Tibial artery (tissue), 4 donors: ENCODE results near the gene HSPE1.
A peak's percentile ranks its signal among the peaks of the same experiment; 100 is the strongest.

Experiments used
- DNase-seq, 2 donors: peaks; one replicate each; pipeline ENCODE4 v3.0.0-alpha.2; 2019
- H3K27ac ChIP-seq, 2 donors: fragments of 200-600 bp; sonication (generic) in 1 of 2; 1 replicate in 1 of 2; 2 replicates in 1 of 2; pipeline ENCODE4 v1.5.1; 2018 to 2019; ENCODE audit warnings: mild to moderate bottlenecking in 1 of 2
- H3K27me3 ChIP-seq, 2 donors: fragments of 200-600 bp; sonication (generic) in 1 of 2; one replicate each; pipeline versions ENCODE4 v1.5.1 to v1.6.0; 2016 to 2019
- H3K36me3 ChIP-seq, 3 donors: fragments of 200-600 bp; sonication (generic) in 2 of 3; one replicate each; pipeline ENCODE4 v1.5.1; 2016 to 2019; ENCODE audit warnings: mild to moderate bottlenecking in 2 of 3
- H3K4me1 ChIP-seq, 4 donors: fragments of 200-600 bp; sonication (generic) in 2 of 4; 1 replicate in 3 of 4; 2 replicates in 1 of 4; pipeline ENCODE4 v1.5.1; 2016 to 2019
- H3K4me3 ChIP-seq, 2 donors: fragments of 200-600 bp; sonication (generic) in 1 of 2; 1 replicate in 1 of 2; 2 replicates in 1 of 2; pipeline ENCODE4 v1.5.1; 2018 to 2019; ENCODE audit warnings: mild to moderate bottlenecking in 2 of 2
- H3K9me3 ChIP-seq, 3 donors: fragments of 200-600 bp; sonication (generic) in 1 of 3; one replicate each; pipeline ENCODE4 v1.5.1; 2016 to 2019
- intact Hi-C: fragments of 100-400 bp; cut with DNase I; formaldehyde crosslinking; loops from one replicate; pipeline ENCODE4 v1.15.0; 2023; ENCODE audit warnings: low total_unique reads
- TF ChIP-seq, protein P1 (sequence below), 2 experiments: fragments of 200-600 bp in 1 of 2; fragments of 450-650 bp in 1 of 2; IDR thresholded peaks; one replicate each; pipeline ENCODE4 v1.5.1; 2017 to 2019; ENCODE audit warnings: antibody characterized with exemption in 2 of 2, mild to moderate bottlenecking in 1 of 2, moderate library complexity in 1 of 2

Gene HSPE1

GRCh38 chr2:197453914-197454398 lies 46.2 kb upstream of the HSPE1 start:
- no peaks in the 10 kb centered on the region for H3K36me3 ChIP-seq
- peak; percentile 83 to 90 for DNase-seq
- TF ChIP-seq, protein P1, sequence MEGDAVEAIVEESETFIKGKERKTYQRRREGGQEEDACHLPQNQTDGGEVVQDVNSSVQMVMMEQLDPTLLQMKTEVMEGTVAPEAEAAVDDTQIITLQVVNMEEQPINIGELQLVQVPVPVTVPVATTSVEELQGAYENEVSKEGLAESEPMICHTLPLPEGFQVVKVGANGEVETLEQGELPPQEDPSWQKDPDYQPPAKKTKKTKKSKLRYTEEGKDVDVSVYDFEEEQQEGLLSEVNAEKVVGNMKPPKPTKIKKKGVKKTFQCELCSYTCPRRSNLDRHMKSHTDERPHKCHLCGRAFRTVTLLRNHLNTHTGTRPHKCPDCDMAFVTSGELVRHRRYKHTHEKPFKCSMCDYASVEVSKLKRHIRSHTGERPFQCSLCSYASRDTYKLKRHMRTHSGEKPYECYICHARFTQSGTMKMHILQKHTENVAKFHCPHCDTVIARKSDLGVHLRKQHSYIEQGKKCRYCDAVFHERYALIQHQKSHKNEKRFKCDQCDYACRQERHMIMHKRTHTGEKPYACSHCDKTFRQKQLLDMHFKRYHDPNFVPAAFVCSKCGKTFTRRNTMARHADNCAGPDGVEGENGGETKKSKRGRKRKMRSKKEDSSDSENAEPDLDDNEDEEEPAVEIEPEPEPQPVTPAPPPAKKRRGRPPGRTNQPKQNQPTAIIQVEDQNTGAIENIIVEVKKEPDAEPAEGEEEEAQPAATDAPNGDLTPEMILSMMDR (IDR thresholded peaks at IDR 0.05), result no peak
- H3K9me3 ChIP-seq, result no peaks in the 10 kb centered on the region
- peak overlapping the region; percentile 99 to 100 for H3K27ac ChIP-seq
- H3K4me3 ChIP-seq, result peak overlapping the region; percentile 87 to 96
- intact Hi-C loops, result loop anchor here (2.0 to 5.0 kb wide), 2 partner anchors 45 to 253 kb away; partner anchors contain the start of genes HSPD1 and MARS2
- no peaks in the 10 kb centered on the region for H3K27me3 ChIP-seq
- peaks cover 0 to 44% (median 18%) of the 10 kb centered on the region in 4 donors for H3K4me1 ChIP-seq

DNA sequence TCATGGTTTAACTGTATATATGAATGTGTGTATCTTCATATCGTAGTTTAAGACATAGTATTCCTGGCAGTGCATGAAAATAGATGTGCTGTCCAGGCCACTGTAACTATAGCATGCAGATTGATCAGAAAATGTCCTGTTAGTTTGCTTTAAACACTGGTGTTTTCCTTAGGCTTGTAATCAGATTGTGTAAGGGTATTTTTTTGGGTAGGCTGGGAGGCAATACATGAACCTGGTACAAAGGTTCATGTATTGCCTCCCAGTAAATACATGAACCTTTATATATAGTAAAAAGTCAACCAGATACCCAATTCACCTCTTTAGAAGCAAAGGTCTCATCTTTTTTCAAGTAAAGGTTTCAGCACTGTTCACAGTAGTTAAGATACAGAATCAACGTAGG lies 45.3 kb upstream of the HSPE1 start:
- peak overlapping the region; percentile 99 to 100 for H3K27ac ChIP-seq
- H3K36me3 ChIP-seq, result peaks cover 0 to 2% (median 0%) of the 10 kb centered on the region in 3 donors
- H3K4me1 ChIP-seq, result peaks cover 0 to 54% (median 21%) of the 10 kb centered on the region in 4 donors
- H3K4me3 ChIP-seq, result peak overlapping the region; percentile 87 to 96
- no peaks in the 10 kb centered on the region for H3K9me3 ChIP-seq
- DNase-seq, result no peak
- no peaks in the 10 kb centered on the region for H3K27me3 ChIP-seq
- TF ChIP-seq, protein P1 (IDR thresholded peaks at IDR 0.05), result no peak
- intact Hi-C loops, result loop anchor here (5.0 kb wide), 1 partner anchor 252 kb away; the partner anchor contains the start of gene MARS2

DNA sequence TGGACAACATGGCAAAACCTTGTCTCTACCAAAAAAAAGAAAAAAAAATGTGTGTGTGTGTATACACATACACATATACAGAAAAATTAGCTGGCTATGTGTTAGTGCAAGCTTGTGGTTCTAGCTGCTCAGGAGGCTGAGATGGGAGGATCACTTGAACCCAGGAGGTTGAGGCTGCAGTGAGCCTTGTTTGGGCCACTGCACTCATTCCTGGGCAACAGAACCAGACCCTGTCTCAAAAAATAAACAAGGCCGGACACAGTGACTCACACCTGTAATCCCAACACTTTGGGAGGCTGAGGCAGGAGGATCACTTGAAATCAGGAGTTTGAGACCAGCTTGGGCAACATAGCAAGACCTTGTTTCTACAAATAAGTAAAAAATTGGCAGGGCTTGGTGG lies 44.8 kb upstream of the HSPE1 start:
- Histone ChIP-seq H3K9me3 (no peaks in the 10 kb centered on the region), H3K4me1 (peaks cover 0 to 55% (median 21%) of the 10 kb centered on the region in 4 donors), H3K4me3 (no peak overlapping the region), H3K27me3 (no peaks in the 10 kb centered on the region), H3K36me3 (peaks cover 4 to 7% (median 4%) of the 10 kb centered on the region in 3 donors), H3K27ac (no peak overlapping the region)
- DNase-seq, result no peak
- TF ChIP-seq, protein P1 (IDR thresholded peaks at IDR 0.05), result no peak
- intact Hi-C loops, result no loop called here

GRCh38 chr2:197460649-197461048 lies 39.5 kb upstream of the HSPE1 start:
- H3K4me1 ChIP-seq, result peaks cover 0 to 34% (median 8%) of the 10 kb centered on the region in 4 donors
- H3K27me3 ChIP-seq, result no peaks in the 10 kb centered on the region
- H3K4me3 ChIP-seq, result no peak overlapping the region
- no peak for DNase-seq
- H3K9me3 ChIP-seq, result no peaks in the 10 kb centered on the region
- H3K36me3 ChIP-seq, result peaks cover 31 to 39% (median 31%) of the 10 kb centered on the region in 3 donors
- TF ChIP-seq, protein P1 (IDR thresholded peaks at IDR 0.05), result no peak
- intact Hi-C loops, result no loop called here
- H3K27ac ChIP-seq, result no peak overlapping the region

- Histone ChIP-seq H3K27me3 (no peaks in the 10 kb centered on the region), H3K36me3 (peaks cover 31 to 43% (median 35%) of the 10 kb centered on the region in 3 donors), H3K4me3 (no peak overlapping the region), H3K4me1 (peaks cover 0 to 30% (median 5%) of the 10 kb centered on the region in 4 donors), H3K9me3 (no peaks in the 10 kb centered on the region), H3K27ac (no peak overlapping the region)
- TF ChIP-seq, protein P1 (IDR thresholded peaks at IDR 0.05), result no peak
- no peak for DNase-seq
- intact Hi-C loops, result no loop called here
These were observed 39.1 kb upstream of the HSPE1 start for GRCh38 chr2:197461057-197461456.
